ENCODE results near the gene CEP19.

DNA sequence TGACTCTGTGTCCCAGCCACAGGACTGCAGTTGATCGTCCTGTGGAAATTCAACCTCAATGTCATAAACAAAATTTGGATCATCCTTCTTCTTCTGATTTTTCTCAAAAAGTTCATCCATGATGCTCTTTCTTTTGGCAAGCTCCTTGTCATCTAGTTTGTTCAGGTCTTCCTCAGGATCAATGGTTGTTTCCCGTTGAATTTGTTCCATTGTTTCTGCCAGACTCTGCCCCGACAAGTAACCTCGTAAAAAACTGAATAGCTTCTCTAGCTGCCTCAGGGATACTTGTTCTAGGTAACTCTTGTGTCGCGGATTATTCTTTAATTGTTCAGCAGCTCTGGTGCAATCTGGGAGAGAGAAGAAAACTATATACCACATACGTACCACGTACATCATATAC, 4.5 kb downstream of the CEP19 start:
- TF ChIP-seq, protein P1, sequence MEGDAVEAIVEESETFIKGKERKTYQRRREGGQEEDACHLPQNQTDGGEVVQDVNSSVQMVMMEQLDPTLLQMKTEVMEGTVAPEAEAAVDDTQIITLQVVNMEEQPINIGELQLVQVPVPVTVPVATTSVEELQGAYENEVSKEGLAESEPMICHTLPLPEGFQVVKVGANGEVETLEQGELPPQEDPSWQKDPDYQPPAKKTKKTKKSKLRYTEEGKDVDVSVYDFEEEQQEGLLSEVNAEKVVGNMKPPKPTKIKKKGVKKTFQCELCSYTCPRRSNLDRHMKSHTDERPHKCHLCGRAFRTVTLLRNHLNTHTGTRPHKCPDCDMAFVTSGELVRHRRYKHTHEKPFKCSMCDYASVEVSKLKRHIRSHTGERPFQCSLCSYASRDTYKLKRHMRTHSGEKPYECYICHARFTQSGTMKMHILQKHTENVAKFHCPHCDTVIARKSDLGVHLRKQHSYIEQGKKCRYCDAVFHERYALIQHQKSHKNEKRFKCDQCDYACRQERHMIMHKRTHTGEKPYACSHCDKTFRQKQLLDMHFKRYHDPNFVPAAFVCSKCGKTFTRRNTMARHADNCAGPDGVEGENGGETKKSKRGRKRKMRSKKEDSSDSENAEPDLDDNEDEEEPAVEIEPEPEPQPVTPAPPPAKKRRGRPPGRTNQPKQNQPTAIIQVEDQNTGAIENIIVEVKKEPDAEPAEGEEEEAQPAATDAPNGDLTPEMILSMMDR (conservative IDR thresholded peaks at IDR 0.05; ENCODE audit: low read length): no peak
- TF ChIP-seq EZH2phosphoT487 (IDR thresholded peaks at IDR 0.05; ENCODE audit: borderline replicate concordance): no peak

Data from Loucy (cell line).